WI38 (cell line): ENCODE measurements around the gene MGLL.
"Not testable (repeated sequence)": the region's sequence is repeated elsewhere in the genome, so short reads cannot be mapped to it uniquely, and the experiment has no call there.

Experiments
- H3K4me3 ChIP-seq: 2 replicates; pipeline ENCODE4 v1.5.1; 2011; ENCODE audit warnings: low read depth, mild to moderate bottlenecking, control low read depth, low read length
- TF ChIP-seq, protein P1 (sequence below): IDR thresholded peaks from 2 replicates; pipeline ENCODE4 v1.5.1; 2012; ENCODE audit warnings: low read depth, mild to moderate bottlenecking, control low read depth, low read length

MGLL gene

GRCh38 chr3:127685708-127686511, 136.4 kb downstream of the MGLL start:
- TF ChIP-seq, protein P1, sequence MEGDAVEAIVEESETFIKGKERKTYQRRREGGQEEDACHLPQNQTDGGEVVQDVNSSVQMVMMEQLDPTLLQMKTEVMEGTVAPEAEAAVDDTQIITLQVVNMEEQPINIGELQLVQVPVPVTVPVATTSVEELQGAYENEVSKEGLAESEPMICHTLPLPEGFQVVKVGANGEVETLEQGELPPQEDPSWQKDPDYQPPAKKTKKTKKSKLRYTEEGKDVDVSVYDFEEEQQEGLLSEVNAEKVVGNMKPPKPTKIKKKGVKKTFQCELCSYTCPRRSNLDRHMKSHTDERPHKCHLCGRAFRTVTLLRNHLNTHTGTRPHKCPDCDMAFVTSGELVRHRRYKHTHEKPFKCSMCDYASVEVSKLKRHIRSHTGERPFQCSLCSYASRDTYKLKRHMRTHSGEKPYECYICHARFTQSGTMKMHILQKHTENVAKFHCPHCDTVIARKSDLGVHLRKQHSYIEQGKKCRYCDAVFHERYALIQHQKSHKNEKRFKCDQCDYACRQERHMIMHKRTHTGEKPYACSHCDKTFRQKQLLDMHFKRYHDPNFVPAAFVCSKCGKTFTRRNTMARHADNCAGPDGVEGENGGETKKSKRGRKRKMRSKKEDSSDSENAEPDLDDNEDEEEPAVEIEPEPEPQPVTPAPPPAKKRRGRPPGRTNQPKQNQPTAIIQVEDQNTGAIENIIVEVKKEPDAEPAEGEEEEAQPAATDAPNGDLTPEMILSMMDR: no peak
- H3K4me3 ChIP-seq: no peak overlapping the region

DNA sequence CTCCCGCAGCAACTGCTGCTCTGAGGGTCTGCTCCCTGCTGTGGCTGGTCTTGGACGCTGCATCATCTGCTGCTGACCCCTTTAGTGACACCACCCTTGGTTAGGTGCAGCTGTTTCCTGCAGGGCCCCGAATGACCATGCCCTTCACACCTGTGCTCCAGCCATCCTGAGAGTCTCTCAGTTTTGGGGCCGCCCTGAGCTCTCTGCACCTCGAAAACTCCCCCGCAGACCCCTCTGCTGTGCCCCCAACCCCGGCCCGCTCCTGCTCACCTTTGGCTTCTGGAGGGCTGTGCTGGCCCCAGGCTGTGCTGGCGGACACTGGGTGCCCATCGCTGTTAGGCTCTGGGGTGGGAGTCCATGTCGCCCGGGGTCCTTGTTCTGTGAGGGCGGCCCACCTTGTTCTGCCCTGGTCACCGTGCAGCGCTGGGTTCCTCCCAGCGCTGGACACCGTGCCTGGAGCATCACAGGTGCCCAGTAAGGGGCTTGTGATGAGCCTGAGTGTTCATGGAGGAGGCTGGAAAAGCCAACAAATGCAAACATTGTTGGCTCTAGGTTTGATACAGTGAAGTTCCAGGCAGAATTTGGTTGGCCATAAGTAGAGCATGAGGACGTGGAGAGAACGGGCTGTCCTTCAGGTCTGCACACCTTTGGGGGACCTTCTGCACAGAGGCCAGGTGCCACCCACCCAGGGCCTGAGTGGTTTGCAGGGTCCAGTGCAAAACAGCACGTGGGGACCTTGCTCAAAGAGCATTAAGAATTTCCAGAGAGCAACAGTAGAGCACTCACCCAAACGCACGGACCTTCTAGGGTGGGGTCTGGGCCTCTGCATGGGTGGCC, 137.2 kb downstream of the MGLL start:
- TF ChIP-seq, protein P1: no peak
- H3K4me3 ChIP-seq: no peak overlapping the region

DNA sequence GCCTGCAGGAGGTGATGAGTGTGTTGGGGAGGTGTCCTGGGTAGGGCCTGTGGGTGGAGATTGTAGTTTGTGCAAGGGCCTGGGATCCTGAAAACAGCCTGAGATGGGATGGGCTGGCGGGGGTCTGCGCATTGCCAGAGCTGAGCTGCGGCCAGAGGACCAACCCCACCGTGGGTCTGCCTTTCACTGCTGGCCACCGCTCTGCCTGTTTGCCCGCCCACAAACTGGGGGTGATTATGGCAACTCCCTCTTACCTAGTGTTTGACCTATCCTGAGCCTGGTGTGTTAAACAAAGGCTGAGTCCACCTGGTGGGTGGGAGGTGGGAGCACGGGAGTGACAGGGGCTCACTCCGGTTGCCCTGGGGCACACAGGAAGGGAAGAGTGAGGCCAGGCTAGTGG, 139.8 kb downstream of the MGLL start:
- TF ChIP-seq, protein P1: no peak
- no peak overlapping the region for H3K4me3 ChIP-seq

DNA sequence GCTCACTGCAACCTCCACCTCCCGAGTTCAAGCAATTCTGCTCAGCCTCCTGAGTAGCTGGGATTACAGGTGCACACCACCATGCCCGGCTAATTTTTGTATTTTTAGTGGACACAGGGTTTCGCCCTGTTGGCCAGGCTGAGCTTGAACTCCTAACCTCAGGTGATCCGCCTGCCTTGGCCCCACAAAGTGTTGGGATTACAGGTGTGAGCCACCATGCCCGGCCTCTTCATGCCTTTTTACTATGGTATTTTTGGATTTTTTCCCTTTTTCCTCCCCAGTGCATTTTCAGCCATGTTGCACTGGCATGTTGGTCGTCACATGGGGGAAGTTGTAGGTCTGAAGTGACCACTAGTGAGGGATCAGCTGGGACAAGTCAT, 140.2 kb downstream of the MGLL start:
- H3K4me3 ChIP-seq: not testable (repeated sequence)

- no peak overlapping the region for H3K4me3 ChIP-seq
- TF ChIP-seq, protein P1: no peak
These were observed 141.5 kb downstream of the MGLL start for GRCh38 chr3:127680798-127681221.

- TF ChIP-seq, protein P1: no peak
- H3K4me3 ChIP-seq: no peak overlapping the region
These were observed 142.1 kb downstream of the MGLL start for GRCh38 chr3:127680146-127680661.

GRCh38 chr3:127679534-127680145, 142.7 kb downstream of the MGLL start:
- TF ChIP-seq, protein P1: no peak
- no peak overlapping the region for H3K4me3 ChIP-seq
